CD4-positive, alpha-beta T cell treated with Interleukin-12 subunit alpha and Interleukin-12 subunit beta, for 1 hour (primary cell): ENCODE measurements around the gene LRRC36.
"Not testable (repeated sequence)": the region's sequence is repeated elsewhere in the genome, so short reads cannot be mapped to it uniquely, and the experiment has no call there.

Experiments used
- DNase-seq: peaks from one replicate; pipeline ENCODE4 v3.0.0-alpha.2; 2020

Gene LRRC36

DNA sequence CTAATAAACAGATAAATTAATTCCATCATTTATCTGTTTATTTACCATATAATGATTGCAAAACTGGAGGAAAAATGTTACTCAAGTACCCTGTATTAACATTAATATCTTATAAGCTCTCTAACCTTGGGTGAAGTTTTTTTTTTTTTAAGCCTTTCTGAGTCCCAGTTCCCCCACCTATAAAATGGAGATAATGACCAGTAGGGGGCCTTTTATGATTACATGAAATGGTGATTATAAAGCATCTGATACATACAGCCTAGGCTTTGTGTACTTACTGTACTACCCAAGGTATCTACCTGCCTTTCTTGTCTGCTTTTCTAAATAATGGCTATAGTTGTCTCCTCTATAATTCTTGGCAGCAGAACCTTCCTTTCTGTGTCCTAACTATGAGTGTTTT lies 22.6 kb downstream of the LRRC36 start:
- DNase-seq, result peak; percentile 38

DNA sequence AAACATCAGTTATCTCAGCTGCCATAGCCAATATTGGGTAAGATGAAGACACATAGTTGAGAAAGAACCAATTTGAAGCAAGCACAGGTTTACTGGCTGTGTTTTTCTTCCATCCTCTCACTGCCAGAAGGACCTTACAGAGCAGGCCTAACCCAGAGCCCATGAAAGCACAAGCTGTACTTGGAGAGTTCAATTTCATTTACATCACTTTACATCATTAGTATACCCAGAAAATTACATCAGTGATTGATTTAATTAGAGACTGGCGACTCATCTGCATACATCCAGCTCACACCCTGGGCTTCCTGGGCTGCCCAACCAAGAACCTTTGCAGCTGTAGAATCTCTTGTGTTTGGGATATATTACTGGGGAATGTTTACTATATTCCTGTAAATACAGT lies 23.7 kb downstream of the LRRC36 start:
- no peak for DNase-seq

GRCh38 chr16:67352463-67352862 lies 25.8 kb downstream of the LRRC36 start:
- DNase-seq, result not testable (repeated sequence)

- no peak for DNase-seq
These were observed 29.8 kb downstream of the LRRC36 start for GRCh38 chr16:67356396-67356795.

- DNase-seq, result no peak
These were observed 30.9 kb downstream of the LRRC36 start for GRCh38 chr16:67357561-67357960.

- not testable (repeated sequence) for DNase-seq
These were observed 33.1 kb downstream of the LRRC36 start for GRCh38 chr16:67359540-67360269.

DNA sequence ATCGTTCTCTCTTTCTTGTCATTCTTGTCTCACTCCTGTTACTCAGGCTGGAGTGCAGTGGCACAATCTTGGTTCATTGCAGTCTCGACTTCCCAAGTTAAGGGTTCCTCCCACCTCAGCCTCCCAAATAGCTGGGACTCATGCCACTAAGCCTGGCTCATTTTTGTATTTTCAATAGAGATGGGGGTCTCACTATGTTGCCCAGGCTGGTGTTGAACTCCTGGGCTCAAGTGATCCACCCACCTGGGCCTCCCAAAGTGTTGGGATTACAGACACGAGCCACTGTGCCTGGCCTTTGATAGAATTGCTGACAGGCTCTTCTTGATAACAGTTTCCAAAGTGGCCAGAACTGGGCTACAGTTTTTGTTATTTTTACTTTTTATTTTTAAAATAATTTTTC lies 34.4 kb downstream of the LRRC36 start:
- no peak for DNase-seq

DNA sequence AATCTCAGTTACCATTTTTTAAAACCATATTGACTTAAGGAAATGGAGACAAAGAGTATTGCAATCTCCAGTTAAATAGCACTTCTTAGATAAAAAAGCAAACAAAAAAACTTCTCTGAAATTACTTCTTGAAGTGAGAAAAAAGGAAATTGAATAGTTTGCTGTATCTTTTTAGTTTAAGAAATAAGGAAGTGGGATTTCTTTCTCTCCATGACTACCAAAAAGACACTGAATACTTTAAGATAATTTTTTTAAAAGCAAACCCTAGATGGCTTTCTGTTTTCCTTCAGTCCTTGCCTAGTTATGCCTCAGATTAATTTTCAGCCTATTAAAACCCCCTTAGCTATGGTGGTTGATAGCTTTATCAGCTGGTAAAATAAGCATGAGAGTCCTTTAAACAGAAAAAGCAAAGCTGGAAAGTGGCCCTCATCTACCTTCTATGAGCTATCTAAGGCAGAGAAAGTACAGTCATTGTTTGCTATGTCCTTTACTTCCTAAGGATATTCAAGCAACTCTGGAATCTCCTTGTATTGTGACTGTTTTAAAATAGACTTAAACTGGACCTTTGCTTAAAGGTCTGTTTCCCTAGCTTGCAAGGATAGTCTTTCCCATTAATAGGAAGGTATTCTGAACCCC lies 38.1 kb downstream of the LRRC36 start:
- no peak for DNase-seq

DNA sequence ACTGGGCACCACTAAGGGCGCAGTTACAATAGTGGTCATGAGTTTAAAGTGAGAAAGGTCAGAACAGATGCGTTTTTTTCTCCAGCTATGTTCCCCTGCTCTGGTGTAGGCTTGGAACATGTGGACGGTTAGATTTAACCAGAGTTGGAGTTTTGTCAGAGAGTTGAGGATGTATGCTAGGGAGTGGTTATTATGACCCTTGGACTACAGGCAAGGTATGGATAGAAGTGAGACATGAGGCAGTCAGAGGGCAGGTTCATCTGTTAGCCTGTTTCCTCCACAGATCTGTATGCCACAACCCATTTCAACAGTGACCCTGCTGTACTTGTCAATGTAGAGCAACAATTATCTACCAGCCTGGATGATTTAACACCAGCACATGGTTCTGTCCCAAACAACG lies 44.0 kb downstream of the LRRC36 start:
- no peak for DNase-seq

- DNase-seq, result peak; percentile 14
These were observed 46.0 kb downstream of the LRRC36 start for GRCh38 chr16:67372664-67373063.

GRCh38 chr16:67376012-67376411 lies 49.4 kb downstream of the LRRC36 start:
- DNase-seq, result not testable (repeated sequence)

DNA sequence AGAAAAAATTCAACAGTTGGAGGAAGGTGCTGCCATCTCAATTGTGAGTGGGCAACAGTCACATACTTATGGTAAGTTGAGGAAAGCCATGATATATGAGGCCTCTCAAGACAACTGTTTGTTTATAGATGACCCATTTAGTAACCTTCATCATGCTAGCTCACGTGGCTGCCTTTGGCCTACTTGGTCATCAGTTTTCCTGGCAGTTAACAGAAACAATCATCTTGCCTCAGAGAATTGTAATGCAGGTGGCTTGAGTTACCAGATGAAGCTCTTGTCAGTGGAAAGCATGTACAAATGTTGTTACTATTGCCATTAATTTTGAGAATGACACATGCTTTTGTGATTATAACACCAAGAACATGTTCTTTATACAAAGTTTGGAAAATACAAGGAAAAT lies 52.0 kb downstream of the LRRC36 start:
- no peak for DNase-seq

- no peak for DNase-seq
These were observed 56.7 kb downstream of the LRRC36 start for GRCh38 chr16:67383284-67383683.

- DNase-seq, result no peak
These were observed 58.3 kb downstream of the LRRC36 start for GRCh38 chr16:67384778-67385510.

GRCh38 chr16:67386861-67387455 lies 60.3 kb downstream of the LRRC36 start:
- no peak for DNase-seq

- no peak for DNase-seq
These were observed 61.0 kb downstream of the LRRC36 start for GRCh38 chr16:67387479-67388079.

DNA sequence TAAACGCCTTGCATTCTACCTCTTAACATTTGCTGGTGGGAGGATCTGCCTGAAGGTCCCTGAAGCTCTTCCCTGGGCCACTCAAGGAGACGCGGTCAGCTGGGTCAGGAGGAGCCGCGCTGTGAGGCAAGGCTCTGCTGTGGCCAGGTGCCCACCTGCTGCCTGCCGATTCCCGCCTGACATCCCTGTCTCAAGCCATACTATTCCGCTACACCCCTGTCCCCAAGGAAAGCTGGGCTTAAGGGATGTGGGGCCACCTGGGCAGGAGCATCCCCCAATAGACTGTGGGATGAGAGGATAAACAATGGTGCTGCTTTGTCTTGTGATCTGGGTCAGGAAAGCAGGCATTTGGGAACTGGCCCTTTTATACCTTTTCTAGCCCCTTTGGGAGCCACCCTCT lies 61.6 kb downstream of the LRRC36 start:
- DNase-seq, result no peak

DNA sequence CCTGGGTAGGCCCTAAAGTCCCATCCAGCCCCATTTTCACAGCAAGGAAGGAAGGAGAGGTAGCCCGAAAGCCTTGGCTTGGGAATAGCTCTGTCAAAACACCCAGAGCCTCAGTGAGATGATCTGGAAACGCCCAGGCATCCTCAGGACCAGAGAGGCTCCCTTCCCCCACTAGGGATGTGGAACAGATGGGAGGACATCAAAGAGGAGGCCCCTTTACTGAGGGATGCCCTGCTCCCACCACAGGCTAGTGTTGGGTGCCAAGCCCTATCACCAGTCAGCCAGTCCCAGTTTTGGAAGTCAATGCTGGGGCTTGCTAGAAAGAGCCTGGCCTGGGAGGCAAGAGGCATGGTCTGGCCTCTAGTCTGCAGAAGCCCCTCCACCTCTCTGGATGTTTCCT lies 62.0 kb downstream of the LRRC36 start:
- DNase-seq, result no peak

DNA sequence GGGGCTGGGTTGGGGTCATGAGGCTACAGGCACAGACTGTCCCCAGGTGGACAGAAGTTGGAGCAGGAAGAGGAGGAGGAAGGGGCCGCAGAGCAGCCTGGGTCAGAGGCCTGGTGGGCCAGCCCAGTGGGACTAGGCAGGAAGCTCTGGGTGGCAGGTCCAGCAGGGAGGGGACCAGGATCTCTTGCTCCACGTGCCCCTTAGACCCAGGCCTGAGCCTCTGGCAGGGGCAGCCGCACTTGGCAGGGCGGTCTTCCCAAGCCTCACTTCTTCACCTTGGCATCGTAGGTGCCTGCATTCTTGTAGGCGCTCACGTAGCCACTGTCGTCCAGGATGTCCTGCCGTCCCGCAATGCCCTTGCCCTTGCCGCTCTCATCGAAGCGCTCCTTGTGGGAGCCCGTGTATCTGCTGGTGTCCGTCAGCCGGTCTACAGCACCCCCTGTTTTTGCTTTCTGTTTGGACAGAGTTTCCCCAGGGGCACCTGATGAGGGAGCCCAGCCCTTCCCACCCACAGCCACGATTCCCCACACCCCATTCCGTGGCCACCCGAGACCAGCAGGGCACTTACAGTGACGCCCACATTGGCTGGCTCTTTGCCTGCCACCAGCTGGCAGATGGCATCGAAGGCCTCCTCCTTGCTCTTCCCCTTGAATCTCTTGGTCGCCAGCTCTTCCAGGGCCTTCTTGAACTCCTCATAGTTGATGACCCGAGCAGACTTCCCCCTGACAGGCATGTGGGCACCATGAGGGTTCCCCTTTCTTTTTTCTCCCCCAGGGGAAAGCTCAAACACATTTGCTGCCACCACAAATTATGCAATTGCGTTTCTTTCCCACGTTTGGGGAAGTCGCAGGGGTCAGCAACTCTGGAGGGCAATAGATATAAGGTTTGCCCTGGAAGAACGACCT lies 63.5 kb downstream of the LRRC36 start:
- peak; percentile 14 for DNase-seq

DNA sequence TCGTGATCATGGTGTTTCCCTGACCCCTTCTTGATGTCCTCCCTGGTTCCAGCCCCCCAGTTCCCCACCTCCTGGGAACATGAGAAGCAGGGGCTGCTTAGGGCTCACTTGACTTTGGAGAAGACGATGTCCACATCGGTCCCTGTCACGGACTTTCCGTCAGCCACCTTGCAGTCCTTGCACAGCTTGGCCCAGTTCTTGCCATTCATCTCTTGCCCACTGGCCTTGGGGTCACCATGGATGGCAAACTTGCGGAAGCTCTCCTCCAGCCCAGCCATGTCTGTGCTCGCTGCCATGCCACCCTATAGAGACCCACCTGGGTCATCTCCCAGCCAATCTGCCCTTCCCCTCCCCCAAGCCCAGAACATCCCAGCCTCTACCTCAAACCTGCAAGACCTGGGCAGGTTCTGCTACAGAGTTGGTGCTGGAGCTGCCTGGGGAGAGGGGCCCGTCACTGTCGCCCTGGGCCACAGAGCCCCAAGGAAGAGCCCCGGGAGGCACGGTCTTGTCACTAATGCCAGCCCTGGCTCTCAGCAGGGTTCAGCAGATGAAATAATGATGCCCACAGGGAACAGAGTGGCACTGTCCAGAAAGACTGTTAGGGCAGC lies 64.3 kb downstream of the LRRC36 start:
- no peak for DNase-seq

GRCh38 chr16:67391424-67392300 lies 65.0 kb downstream of the LRRC36 start:
- DNase-seq, result no peak
